GM18870 (cell line): ENCODE results near the gene PIP4K2A.

Experiments used
- ATAC-seq: cut with Tn5 transposase; IDR thresholded peaks from one replicate; pipeline ENCODE4 v1.9.1; 2021; ENCODE audit warnings: moderate library complexity; ENCODE audit not compliant: unreplicated experiment

PIP4K2A gene

GRCh38 chr10:22561909-22562308 lies 152.5 kb downstream of the PIP4K2A start:
- no peak for ATAC-seq

DNA sequence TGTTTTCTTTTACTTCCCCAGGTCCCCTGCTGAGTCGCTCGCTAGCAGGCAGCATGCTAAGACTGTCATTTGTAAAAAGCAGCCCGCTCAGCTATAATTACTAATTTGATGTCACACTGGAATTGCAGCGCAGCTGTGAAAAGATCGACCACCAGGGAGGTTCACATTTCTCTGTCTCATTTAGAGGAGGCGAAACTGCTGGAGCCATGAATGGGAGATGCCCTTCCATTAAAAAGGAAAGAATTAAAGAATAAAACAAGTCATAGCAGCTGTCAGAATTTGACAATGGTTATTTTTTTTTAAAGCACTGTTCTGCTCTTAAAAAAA lies 153.5 kb downstream of the PIP4K2A start:
- ATAC-seq, result no peak

GRCh38 chr10:22560096-22560912 lies 154.1 kb downstream of the PIP4K2A start:
- ATAC-seq, result no peak

- no peak for ATAC-seq
These were observed 157.1 kb downstream of the PIP4K2A start for GRCh38 chr10:22557321-22557720.

- ATAC-seq, result no peak
These were observed 157.6 kb downstream of the PIP4K2A start for GRCh38 chr10:22556774-22557173.

DNA sequence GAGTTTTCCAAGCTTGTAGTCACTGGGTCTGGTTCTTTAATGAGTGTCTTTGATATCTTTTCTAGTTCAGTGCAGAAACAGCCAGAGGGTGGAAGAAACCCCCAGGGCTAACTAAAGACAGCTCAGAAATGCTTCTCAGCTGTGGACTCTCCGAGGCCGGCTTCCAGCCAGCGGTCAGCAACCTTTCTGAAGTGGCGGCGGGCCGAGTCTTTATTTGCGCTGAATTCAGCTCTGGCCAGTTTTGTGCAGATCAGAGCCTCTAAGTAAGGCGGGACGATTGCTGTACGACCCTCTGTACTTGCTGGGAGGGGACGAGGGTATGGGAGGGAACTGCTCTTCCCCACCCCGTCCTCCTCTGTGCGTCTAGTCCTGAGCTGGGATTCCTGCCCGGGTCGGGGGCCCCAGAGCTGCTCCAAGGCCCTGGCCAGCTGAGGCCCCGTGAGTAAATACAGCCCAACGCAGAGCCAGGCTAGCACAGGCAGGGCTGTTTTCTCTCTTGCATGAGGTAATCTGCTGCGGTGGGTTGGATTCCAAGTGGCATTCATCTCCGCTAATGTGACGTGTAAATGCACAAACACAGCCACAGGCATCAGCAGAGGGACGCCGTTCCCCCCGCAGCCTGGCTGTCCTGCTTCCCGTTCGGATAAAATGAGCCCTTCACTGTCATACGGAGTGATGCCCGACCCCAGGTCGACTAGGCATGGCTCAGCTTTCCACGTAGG lies 159.8 kb downstream of the PIP4K2A start:
- no peak for ATAC-seq

GRCh38 chr10:22553452-22553995 lies 160.9 kb downstream of the PIP4K2A start:
- no peak for ATAC-seq

DNA sequence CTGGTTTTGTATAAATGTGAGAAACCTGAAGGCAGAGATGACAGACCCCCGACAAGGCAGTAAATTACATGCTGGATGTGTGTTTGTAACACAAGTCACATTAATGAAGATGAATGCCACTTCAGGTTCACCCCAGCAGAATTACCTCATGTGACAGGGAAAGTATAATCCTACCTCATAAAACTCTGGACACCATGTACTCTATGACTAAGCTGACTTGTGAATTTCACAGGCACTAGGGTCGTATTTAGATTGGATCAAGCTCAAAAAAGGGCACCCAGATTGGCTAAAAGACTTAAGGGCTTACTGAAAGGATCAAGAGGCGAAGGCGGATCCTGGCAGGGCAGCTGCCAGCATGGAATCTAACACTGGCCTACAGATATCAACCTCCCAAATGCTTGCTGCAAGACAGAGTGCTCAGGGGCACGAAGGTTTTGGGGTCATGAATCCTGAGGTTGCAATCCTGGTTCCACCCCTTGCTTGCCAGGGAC lies 161.4 kb downstream of the PIP4K2A start:
- ATAC-seq, result no peak

GRCh38 chr10:22551681-22552365 lies 162.6 kb downstream of the PIP4K2A start:
- ATAC-seq, result no peak

- no peak for ATAC-seq
These were observed 163.6 kb downstream of the PIP4K2A start for GRCh38 chr10:22550732-22551131.

DNA sequence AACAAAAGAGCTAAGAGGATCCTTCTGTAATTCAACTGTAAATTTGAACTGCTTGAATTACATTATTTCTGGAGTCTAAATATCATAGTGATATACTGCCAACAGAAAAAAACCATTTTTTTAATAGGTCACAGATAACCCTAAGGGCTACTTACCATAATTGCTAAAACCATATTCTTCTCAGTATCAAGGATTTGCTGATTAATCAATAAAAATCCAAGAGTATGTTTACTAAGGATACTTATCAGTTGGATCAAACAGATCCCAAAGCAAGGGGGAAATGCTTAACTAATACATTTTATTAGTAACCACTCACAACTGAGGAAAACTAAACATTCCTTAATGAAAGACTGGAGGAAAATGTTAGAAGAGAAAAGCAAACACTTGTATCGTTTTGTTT lies 166.0 kb downstream of the PIP4K2A start:
- no peak for ATAC-seq

DNA sequence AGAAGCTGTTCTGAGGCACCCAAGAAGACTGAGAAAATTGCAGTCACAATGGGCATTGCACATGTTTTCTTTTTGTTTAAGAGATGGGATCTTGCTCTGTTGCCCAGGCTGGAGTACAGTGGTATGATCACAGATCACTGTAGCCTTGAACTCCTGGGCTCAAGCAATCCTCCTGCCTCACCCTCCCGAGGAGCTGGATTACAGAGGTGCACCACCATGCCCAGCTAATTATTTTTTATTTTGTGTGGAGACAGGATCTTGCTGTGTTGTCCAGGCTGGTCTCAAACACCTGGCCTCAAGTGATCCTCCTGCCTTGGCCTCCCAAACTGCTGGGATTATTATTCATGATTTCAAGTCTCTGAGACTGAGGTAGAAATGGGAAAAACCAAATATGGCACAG lies 168.7 kb downstream of the PIP4K2A start:
- no peak for ATAC-seq

- ATAC-seq, result no peak
These were observed 169.9 kb downstream of the PIP4K2A start for GRCh38 chr10:22544325-22545068.

DNA sequence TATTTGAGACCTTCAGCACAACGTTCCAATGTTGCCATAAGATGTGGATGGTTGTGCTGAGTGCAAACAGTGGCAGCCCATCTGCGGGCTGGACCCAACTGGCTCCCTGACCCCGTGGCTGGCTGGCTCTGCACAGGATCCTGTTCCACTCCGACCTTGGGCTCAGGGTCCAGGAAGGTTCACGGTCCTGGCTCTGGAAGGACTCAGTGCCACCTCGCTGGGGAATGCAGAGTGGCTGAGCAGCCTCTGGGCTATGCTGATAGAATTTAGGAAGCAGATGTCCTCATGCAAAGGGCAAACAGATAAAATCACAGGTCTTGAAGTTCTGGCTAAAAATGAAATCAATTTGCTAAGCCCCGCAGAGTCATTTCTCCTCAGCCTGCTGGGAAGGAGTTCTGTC lies 171.6 kb downstream of the PIP4K2A start:
- ATAC-seq, result no peak

DNA sequence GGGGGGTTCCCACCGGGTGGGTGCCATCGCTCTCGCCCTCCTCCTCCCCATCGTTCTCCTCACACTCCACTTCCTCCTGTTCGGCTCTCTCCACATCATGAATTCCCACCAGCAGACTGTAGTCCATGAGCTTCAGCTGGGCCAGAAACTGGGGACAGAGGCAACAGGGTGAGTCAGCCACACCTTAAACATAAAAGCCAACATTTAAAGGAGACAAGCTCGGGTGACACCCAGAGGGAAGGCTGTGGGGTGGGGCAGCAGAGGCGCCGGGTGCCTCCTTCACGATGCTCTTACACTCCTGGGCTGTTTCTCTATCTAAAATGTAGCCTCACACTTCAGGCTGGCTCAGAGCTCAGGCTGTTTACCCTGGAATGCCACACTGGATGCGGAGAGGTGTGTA lies 172.5 kb downstream of the PIP4K2A start:
- no peak for ATAC-seq

DNA sequence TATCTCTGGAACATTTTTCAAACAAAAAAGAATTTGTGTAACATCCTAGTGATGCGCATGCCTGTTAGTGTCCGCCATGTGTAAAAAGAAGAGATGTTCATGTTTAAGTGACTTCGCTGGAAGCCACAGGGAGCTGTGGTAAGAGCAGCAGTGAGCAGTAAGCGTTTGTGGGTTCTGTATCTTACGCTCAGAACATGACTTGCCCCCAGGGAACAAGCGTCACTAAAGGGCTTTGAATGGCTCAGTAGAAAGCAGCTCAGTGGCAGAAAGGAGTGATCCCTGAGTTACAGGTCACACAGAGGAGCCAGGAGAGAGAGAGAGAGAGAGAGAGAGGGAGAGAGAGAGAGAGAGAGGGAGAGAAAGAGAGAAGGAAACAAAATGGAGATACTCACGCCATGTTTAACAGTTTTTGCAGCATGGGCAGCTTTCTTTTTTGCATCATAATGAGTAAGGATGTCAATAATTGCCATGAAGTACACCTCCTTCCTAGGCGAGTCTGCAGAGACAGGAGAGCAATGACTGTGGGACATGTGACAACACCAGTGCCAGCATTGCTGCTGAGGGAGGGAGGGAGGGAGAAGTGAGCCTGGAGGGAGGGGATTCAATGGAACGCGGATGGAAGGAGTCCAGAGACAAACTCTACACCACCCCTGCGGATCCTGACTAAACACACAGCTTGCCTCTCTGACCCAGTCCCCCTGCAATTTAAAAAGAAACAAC lies 174.6 kb downstream of the PIP4K2A start:
- no peak for ATAC-seq

GRCh38 chr10:22537810-22538209 lies 176.6 kb downstream of the PIP4K2A start:
- ATAC-seq, result no peak

DNA sequence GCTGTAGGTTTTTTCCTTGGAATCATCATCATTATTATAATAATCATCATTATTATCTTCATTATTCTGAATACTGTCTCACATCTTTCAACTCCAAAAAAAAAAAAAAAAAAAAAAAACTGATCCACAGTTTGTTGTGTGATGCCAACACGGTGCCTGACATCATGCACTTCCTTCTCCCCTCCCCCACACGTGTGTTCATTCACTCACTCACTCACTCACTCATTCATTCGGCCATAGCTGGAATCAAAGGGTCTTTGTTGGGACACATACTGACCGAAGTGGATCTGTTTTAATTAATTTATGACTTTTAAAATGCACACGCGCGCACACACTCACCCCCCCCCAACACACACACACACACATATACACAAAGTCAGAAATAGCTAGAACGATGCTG lies 177.8 kb downstream of the PIP4K2A start:
- no peak for ATAC-seq

DNA sequence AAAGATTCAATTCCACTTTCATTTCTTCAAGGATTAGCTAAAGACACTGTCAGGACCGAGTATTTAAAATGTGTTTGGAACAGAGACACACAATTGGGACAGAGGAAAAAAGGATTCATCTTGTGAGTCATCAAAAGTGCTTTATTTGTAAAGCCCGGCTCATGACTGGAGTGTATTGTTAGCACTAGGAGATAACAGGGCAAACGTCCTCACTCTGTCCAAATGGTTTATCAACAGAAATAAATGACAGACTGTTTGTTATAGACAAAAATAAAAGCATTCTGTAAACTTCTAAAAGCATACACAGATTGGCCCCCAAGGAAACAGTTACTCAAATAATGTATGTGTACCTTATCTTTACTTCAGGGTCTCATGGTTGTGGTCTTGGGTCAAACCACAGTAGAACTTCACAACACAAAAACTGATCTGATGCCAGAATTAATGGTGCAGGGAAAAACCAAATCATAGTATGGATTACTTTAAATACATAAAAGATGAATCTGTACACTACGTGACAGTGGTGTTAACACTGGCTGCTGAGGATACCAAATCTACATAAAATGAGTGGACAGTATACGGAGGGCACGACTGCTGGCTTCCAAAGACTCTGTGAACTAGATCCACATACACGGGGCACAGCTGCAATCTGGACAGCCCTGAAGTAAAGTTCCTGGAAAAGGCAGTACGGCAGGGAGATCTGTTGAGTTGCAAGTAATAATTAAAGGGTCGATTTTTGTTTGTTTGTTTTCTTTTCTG lies 179.4 kb downstream of the PIP4K2A start:
- no peak for ATAC-seq
